ENCODE data around the gene RNU5D-1. TPM values are rescaled to one million over a fixed set of nuclear protein-coding genes. Genes with fewer than 3 reads are reported as not detected.

RNU5D-1 gene
- total and polyA plus RNA-seq, 2 of the 13 experiments (the other 11 are each of a cell fraction or from before 2014, with no cell fraction given), result 165 TPM; not detected in 1

DNA sequence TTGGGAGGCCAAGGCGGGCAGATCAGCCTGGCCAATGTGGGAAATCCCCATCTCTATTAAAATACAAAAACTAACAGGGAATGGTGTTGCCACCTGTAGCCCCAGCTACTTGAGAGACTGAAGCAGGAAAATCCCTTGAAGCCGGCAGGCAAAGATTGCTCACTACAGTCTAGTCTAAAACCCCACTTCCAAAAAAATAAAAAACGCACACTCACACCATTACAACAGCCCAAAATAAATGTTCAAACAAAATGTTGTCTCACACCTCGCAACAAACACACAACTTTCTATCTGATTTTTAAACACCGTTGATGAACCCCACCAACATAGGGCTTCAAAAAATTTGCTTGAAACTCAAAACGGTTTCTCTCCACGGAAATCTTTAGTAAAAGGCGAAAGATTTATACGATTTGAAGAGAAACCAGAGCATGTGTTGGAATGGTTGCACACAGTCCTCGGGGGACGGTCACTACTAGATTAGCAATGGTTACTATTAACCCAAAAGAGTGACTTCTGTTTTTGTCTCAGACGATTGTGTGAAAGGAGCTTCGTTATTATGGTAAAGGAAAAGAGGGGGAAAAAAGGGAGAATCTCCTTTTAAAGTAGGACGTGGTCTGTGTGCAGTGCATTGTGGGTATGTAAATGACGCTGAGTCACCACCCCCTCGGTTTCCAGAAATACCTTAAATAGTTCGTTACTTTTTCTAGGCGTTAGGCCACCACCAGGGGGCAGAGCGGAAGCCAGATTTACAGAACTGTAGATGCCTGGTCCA lies at the start of gene RNU5D-1 (continued):
- TF ChIP-seq IKZF4 (CRISPR knock-in tag; IDR thresholded peaks at IDR 0.05; ENCODE audit: borderline replicate concordance, low read depth, not compliant biosample characterization) (no peak), MXI1 (IDR thresholded peaks at IDR 0.05; ENCODE audit: borderline replicate concordance, low read depth, low read length) (peak; percentile 63; the same call in 2 of the 3 replicates), EP300 (IDR thresholded peaks at IDR 0.05; ENCODE audit: low read depth in 2 of 2, low read length in 2 of 2) (peak in 1 of 2 experiments; percentile 27; a peak in 1 of 4 replicates), EP300 (CRISPR knock-in tag; IDR thresholded peaks at IDR 0.05; ENCODE audit: borderline replicate concordance) (peak; percentile 62; the same call in 1 of the 2 replicates), HDAC1 (CRISPR knock-in tag; IDR thresholded peaks at IDR 0.05) (no peak), MYPOP (CRISPR knock-in tag; IDR thresholded peaks at IDR 0.05) (peak; percentile 59; the same call in 1 of the 2 replicates), ZFP36L2 (CRISPR knock-in tag; IDR thresholded peaks at IDR 0.05) (no peak), ZSCAN5A (CRISPR knock-in tag; IDR thresholded peaks at IDR 0.05; ENCODE audit: borderline replicate concordance) (no peak), ZNF644 (CRISPR knock-in tag; IDR thresholded peaks at IDR 0.05; ENCODE audit: low read depth) (no peak; the same call in 1 of the 2 replicates), ZNF841 (CRISPR knock-in tag; IDR thresholded peaks at IDR 0.05; ENCODE audit: borderline replicate concordance) (peak; percentile 40; the same call in 1 of the 2 replicates), ZSCAN25 (CRISPR knock-in tag; IDR thresholded peaks at IDR 0.05) (no peak; the same call in 1 of the 2 replicates)
- TF ChIP-seq, protein P1, sequence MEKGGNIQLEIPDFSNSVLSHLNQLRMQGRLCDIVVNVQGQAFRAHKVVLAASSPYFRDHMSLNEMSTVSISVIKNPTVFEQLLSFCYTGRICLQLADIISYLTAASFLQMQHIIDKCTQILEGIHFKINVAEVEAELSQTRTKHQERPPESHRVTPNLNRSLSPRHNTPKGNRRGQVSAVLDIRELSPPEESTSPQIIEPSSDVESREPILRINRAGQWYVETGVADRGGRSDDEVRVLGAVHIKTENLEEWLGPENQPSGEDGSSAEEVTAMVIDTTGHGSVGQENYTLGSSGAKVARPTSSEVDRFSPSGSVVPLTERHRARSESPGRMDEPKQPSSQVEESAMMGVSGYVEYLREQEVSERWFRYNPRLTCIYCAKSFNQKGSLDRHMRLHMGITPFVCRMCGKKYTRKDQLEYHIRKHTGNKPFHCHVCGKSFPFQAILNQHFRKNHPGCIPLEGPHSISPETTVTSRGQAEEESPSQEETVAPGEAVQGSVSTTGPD (CRISPR knock-in tag; IDR thresholded peaks at IDR 0.05), result no peak
- TF ChIP-seq, protein P2, sequence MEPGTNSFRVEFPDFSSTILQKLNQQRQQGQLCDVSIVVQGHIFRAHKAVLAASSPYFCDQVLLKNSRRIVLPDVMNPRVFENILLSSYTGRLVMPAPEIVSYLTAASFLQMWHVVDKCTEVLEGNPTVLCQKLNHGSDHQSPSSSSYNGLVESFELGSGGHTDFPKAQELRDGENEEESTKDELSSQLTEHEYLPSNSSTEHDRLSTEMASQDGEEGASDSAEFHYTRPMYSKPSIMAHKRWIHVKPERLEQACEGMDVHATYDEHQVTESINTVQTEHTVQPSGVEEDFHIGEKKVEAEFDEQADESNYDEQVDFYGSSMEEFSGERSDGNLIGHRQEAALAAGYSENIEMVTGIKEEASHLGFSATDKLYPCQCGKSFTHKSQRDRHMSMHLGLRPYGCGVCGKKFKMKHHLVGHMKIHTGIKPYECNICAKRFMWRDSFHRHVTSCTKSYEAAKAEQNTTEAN (CRISPR knock-in tag; conservative IDR thresholded peaks at IDR 0.05), result no peak; the same call in 1 of the 2 replicates
- TF ChIP-seq, protein P3, sequence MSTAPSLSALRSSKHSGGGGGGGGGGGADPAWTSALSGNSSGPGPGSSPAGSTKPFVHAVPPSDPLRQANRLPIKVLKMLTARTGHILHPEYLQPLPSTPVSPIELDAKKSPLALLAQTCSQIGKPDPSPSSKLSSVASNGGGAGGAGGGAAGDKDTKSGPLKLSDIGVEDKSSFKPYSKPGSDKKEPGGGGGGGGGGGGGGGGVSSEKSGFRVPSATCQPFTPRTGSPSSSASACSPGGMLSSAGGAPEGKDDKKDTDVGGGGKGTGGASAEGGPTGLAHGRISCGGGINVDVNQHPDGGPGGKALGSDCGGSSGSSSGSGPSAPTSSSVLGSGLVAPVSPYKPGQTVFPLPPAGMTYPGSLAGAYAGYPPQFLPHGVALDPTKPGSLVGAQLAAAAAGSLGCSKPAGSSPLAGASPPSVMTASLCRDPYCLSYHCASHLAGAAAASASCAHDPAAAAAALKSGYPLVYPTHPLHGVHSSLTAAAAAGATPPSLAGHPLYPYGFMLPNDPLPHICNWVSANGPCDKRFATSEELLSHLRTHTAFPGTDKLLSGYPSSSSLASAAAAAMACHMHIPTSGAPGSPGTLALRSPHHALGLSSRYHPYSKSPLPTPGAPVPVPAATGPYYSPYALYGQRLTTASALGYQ (CRISPR knock-in tag; IDR thresholded peaks at IDR 0.05), result no peak
- TF ChIP-seq, protein P4, sequence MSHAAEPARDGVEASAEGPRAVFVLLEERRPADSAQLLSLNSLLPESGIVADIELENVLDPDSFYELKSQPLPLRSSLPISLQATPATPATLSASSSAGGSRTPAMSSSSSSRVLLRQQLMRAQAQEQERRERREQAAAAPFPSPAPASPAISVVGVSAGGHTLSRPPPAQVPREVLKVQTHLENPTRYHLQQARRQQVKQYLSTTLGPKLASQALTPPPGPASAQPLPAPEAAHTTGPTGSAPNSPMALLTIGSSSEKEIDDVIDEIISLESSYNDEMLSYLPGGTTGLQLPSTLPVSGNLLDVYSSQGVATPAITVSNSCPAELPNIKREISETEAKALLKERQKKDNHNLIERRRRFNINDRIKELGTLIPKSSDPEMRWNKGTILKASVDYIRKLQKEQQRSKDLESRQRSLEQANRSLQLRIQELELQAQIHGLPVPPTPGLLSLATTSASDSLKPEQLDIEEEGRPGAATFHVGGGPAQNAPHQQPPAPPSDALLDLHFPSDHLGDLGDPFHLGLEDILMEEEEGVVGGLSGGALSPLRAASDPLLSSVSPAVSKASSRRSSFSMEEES (CRISPR knock-in tag; IDR thresholded peaks at IDR 0.05), result 0 out of 2 replicates have a peak, but pooled peaks have one; percentile 12
- TF ChIP-seq, protein P5, sequence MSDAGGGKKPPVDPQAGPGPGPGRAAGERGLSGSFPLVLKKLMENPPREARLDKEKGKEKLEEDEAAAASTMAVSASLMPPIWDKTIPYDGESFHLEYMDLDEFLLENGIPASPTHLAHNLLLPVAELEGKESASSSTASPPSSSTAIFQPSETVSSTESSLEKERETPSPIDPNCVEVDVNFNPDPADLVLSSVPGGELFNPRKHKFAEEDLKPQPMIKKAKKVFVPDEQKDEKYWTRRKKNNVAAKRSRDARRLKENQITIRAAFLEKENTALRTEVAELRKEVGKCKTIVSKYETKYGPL (CRISPR knock-in tag; IDR thresholded peaks at IDR 0.05), result 0 out of 2 replicates have a peak, but pooled peaks have one; percentile 3

Data from HepG2 (cell line).